Tibial nerve (tissue), 4 donors: Measurements from ENCODE around the gene TSEN54. TPM values are rescaled to one million over a fixed set of nuclear protein-coding genes. Genes with fewer than 3 reads are reported as not detected.

Experiments used
- DNase-seq, 2 donors: peaks; one replicate each; pipeline ENCODE4 v3.0.0-alpha.2; 2019; ENCODE audit warnings: low spot score in 2 of 2
- H3K27ac ChIP-seq, 4 donors: fragments of 200-600 bp; sonication (generic) in 3 of 4; one replicate each; pipeline ENCODE4 v1.5.1; 2017 to 2019; ENCODE audit warnings: mild to moderate bottlenecking in 1 of 4
- H3K27me3 ChIP-seq, 2 donors: fragments of 200-600 bp; sonication (generic) in 1 of 2; one replicate each; pipeline versions ENCODE4 v1.5.1 to v1.6.0; 2017 to 2019
- H3K36me3 ChIP-seq, 3 donors: fragments of 200-600 bp; sonication (generic); one replicate each; pipeline ENCODE4 v1.5.1; 2018 to 2019
- H3K4me1 ChIP-seq, 4 donors: fragments of 200-600 bp; sonication (generic) in 3 of 4; one replicate each; pipeline ENCODE4 v1.5.1; 2017 to 2019
- H3K4me3 ChIP-seq, 4 donors: fragments of 200-600 bp; sonication (generic) in 3 of 4; one replicate each; pipeline ENCODE4 v1.5.1; 2017 to 2019; ENCODE audit warnings: mild to moderate bottlenecking in 1 of 4, moderate library complexity in 1 of 4
- H3K9me3 ChIP-seq, 4 donors: fragments of 200-600 bp; sonication (generic) in 3 of 4; one replicate each; pipeline ENCODE4 v1.5.1; 2017 to 2019
- CTCF ChIP-seq, 5 experiments: fragments of 200-600 bp in 3 of 5; fragments of 450-650 bp in 2 of 5; sonication (generic) in 3 of 5; IDR thresholded peaks; one replicate each; pipeline ENCODE4 v1.5.1; 2016 to 2019; ENCODE audit warnings: antibody characterized with exemption in 5 of 5, mild to moderate bottlenecking in 3 of 5, moderate library complexity in 2 of 5
- EP300 ChIP-seq, 2 donors: sonication (generic); formaldehyde crosslinking; IDR thresholded peaks; one replicate each; pipeline ENCODE4 v1.6.1; 2017; ENCODE audit warnings: antibody characterized with exemption in 2 of 2, mild to moderate bottlenecking in 1 of 2
- POLR2A ChIP-seq, 2 donors: fragments of 450-650 bp; IDR thresholded peaks; one replicate each; pipeline ENCODE4 v1.6.1; 2017; ENCODE audit warnings: antibody characterized with exemption in 2 of 2, mild to moderate bottlenecking in 2 of 2, moderate library complexity in 2 of 2
- WGBS, 2 donors: methylation state at CpG; one replicate each; pipeline ENCODE4 v1.1.5; 2018; 5-methylcytosine and 5-hydroxymethylcytosine counted together
- total RNA-seq, 4 donors: library from RNA; depleted of rRNA; stranded (reverse); fragments of >200 nt; gene quantifications; one replicate each; pipeline ENCODE4 v1.1.0, GENCODE V29; 2016

Gene TSEN54
- total RNA-seq, 4 donors from 2014 or later = 43.3 to 84.6 (median 53.0) TPM

- no peak for TF ChIP-seq EP300 (IDR thresholded peaks at IDR 0.05)
- TF ChIP-seq POLR2A (IDR thresholded peaks at IDR 0.05) = no peak
- no peak for TF ChIP-seq CTCF (IDR thresholded peaks at IDR 0.05)
- H3K27ac ChIP-seq = no peak overlapping the region
- H3K9me3 ChIP-seq = no peaks in the 10 kb centered on the region
- H3K4me1 ChIP-seq = peaks cover 0 to 6% (median 0%) of the 10 kb centered on the region in 4 donors
- WGBS, 2 donors = 88 to 89% methylated on average over 8 of the region's 8 CpGs
- H3K27me3 ChIP-seq = no peaks in the 10 kb centered on the region
- peaks cover 0 to 6% (median 0%) of the 10 kb centered on the region in 3 donors for H3K36me3 ChIP-seq
- H3K4me3 ChIP-seq = no peak overlapping the region
- no peak for DNase-seq
Measured at GRCh38 chr17:75535871-75536270, 19.5 kb downstream of the TSEN54 start.

- H3K27me3 ChIP-seq = no peaks in the 10 kb centered on the region
- no peak overlapping the region for H3K4me3 ChIP-seq
- whole genome bisulfite sequencing, 2 donors = 81 to 83% methylated on average over 10 of the region's 10 CpGs
- peaks cover 0 to 3% (median 0%) of the 10 kb centered on the region in 4 donors for H3K4me1 ChIP-seq
- H3K36me3 ChIP-seq = peaks cover 0 to 6% (median 0%) of the 10 kb centered on the region in 3 donors
- H3K9me3 ChIP-seq = no peaks in the 10 kb centered on the region
- TF ChIP-seq EP300 (IDR thresholded peaks at IDR 0.05) (no peak), CTCF (IDR thresholded peaks at IDR 0.05) (no peak), POLR2A (IDR thresholded peaks at IDR 0.05) (no peak)
- H3K27ac ChIP-seq = no peak overlapping the region
- no peak for DNase-seq
Measured at GRCh38 chr17:75536366-75536765, 20.0 kb downstream of the TSEN54 start.

GRCh38 chr17:75539967-75540729 lies 23.8 kb downstream of the TSEN54 start:
- Histone ChIP-seq H3K27me3 (no peaks in the 10 kb centered on the region), H3K9me3 (no peaks in the 10 kb centered on the region), H3K27ac (no peak overlapping the region), H3K4me3 (no peak overlapping the region), H3K4me1 (no peaks in the 10 kb centered on the region), H3K36me3 (no peaks in the 10 kb centered on the region)
- DNase-seq = no peak
- 85 to 86% methylated on average over 11 to 13 of the region's 13 CpGs for WGBS, 2 donors
- TF ChIP-seq CTCF (IDR thresholded peaks at IDR 0.05) = no peak
- TF ChIP-seq EP300 (IDR thresholded peaks at IDR 0.05) = no peak
- no peak for TF ChIP-seq POLR2A (IDR thresholded peaks at IDR 0.05)

GRCh38 chr17:75540923-75541503 lies 24.7 kb downstream of the TSEN54 start:
- no peaks in the 10 kb centered on the region for H3K27me3 ChIP-seq
- TF ChIP-seq CTCF (IDR thresholded peaks at IDR 0.05) (no peak), EP300 (IDR thresholded peaks at IDR 0.05) (no peak), POLR2A (IDR thresholded peaks at IDR 0.05) (no peak)
- H3K36me3 ChIP-seq = no peaks in the 10 kb centered on the region
- H3K4me1 ChIP-seq = no peaks in the 10 kb centered on the region
- H3K9me3 ChIP-seq = no peaks in the 10 kb centered on the region
- no peak overlapping the region for H3K4me3 ChIP-seq
- H3K27ac ChIP-seq = peak overlapping the region in 1 of 4 donors; percentile 34
- no peak for DNase-seq
- WGBS, 2 donors = 54 to 65% methylated on average over 4 of the region's 4 CpGs

GRCh38 chr17:75542229-75542628 lies 25.9 kb downstream of the TSEN54 start:
- H3K9me3 ChIP-seq = no peaks in the 10 kb centered on the region
- TF ChIP-seq POLR2A (IDR thresholded peaks at IDR 0.05) (no peak), CTCF (IDR thresholded peaks at IDR 0.05) (no peak), EP300 (IDR thresholded peaks at IDR 0.05) (no peak)
- 89 to 90% methylated on average over 8 of the region's 8 CpGs for WGBS, 2 donors

More at GRCh38 chr17:75542229-75542628, 25.9 kb downstream of the TSEN54 start:
- Histone ChIP-seq H3K4me3 (no peak overlapping the region), H3K4me1 (no peaks in the 10 kb centered on the region), H3K36me3 (no peaks in the 10 kb centered on the region), H3K27ac (no peak overlapping the region), H3K27me3 (no peaks in the 10 kb centered on the region)
- no peak for DNase-seq
